HG02943 (cell line): ENCODE data around the gene KCNH1.

Source experiments
- ATAC-seq: cut with Tn5 transposase; IDR thresholded peaks from one replicate; pipeline ENCODE4 v1.9.1; 2021; ENCODE audit warnings: mild to moderate bottlenecking, low read depth, moderate library complexity; ENCODE audit not compliant: unreplicated experiment

Gene KCNH1

DNA sequence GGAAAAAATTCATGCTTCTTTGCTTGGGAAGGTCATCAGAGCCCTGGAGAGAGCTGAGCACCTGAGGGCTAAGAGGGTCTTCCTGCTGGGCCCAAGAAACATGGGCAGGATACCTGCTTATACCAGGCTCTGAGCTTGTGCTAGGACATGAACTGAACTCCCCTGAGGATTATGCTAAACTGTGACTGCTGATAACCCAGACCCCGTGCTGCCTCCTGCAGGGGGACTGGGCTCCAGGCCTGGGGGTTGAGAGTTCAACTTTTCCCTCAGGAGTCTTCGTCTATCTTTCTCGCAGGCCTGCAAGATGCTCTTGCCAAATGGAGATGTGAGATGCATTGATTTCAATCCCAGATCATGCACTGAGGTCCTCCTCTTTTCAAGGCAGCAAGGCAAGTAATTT lies 436.8 kb downstream of the KCNH1 start:
- ATAC-seq = peak; percentile 3

DNA sequence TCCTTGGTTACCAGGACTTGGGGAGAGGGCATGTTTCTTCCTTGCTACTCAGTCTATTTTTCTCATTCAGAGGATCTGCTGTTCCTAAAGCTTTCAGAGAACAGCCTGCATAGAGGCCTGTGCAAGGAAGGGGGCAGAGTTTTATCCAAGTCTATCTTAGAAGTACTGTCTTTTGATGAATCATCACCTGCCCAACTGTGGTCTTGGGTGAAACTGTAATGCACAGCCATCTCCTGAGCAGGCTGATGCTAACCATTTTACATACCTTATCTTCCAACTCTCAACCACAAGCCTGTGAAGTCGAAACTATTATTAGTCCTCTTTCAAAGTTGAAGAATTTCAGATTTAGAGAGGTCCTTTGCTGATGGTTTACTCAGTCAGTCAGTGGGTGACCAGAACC lies 437.2 kb downstream of the KCNH1 start:
- peak; percentile 88 for ATAC-seq

DNA sequence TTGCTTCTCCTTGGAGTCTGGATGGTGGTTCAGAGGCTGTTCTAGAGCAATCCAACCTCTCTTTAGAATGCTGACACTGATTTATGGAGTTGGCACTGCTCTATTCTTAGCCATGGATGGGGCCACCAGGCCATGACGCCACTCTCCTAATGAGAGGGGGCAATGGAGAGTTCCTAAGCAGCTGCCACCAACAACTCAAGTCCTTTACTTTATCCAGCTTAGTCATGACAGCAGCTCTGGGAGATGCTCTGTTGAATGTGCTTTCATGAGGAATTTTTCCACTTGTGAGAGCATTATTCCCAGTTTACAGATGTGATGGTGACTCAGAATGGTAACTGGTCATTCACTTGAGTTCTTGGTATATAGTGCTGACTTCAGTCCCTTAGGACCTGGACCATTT lies 438.9 kb downstream of the KCNH1 start:
- ATAC-seq = no peak

DNA sequence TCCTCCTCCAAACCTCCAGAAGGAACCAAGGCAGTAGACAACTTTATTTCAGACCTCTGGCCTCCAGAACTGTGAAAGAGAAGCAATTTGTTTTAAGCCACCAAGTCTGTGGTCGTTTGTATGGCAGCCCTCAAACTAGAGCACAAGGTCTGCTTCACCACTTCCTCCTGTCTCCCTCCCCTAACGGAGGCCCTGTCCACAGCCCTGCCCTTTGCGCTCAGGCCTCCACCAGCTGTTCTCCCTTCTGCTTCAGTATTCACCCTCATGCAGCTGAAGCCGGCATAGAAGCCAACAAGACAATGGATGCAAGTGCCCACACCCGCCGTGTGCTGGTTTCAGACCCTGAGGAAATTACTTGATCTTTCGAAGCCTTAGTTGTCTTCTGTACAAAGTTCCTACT lies 441.2 kb downstream of the KCNH1 start:
- peak; percentile 40 for ATAC-seq

DNA sequence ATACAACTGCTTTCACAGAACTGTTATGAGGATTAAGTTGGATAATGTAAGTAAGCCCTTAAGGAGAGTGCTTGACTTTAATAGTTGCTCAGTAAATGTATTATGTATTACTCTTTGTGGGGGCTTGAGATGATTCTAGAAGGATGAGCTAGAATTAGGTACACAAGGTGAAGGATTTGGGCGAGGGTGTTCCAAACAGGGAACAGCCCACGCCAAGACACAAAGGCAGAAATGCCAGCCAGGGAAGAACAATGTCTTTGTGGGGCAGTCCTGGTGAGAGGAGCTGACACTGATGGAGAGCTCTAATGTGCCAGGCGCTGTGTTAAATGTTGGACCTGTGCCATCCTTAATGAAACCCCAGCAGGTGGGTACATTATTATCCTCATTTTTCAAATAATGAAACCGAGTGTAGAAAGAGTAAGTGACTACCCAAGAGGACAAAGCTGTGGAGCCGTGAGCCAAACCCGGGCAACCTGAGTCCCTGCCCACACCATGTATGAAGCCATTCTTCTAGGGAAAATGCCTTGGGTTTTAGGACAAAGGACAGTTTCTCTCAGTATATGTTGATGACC lies 442.8 kb downstream of the KCNH1 start:
- ATAC-seq = no peak

DNA sequence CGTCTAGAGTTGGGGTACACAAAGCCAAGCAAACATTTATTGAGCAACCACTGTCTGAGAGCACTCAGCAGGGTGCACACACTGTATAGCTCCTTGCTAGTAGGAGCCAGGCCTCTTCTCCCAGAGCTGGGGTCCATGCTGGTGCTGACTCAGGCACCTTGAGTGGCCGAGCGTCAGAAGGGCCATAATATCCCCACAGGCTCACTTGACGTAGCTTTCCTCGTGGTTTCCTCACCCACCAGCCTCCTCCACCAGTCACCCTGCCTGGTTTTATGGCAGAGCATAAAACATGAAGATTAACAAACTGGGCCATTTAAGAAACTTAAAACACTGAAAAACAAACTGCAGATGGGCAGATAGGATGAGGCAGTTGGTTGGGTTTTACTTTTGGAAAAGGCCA lies 443.7 kb downstream of the KCNH1 start:
- ATAC-seq = no peak

DNA sequence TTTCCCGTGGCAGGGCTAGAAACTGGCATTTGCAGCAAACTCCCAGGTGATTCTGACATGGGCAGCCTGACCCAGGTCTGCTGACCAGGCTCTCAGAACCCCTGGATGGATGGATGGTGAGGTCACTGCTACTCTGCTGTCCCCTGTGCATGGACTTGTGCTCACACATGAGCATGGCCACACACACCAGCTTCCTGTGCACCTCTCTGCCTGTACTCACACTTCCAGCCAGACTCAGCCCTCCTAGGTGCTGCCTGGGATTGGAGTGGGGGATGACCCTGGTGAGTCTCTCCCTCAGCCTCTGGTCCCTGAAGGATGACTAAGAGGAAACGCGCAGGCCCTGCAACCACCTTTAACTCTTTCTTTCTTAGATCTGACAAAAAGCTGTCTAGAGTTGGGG lies 444.1 kb downstream of the KCNH1 start:
- no peak for ATAC-seq

DNA sequence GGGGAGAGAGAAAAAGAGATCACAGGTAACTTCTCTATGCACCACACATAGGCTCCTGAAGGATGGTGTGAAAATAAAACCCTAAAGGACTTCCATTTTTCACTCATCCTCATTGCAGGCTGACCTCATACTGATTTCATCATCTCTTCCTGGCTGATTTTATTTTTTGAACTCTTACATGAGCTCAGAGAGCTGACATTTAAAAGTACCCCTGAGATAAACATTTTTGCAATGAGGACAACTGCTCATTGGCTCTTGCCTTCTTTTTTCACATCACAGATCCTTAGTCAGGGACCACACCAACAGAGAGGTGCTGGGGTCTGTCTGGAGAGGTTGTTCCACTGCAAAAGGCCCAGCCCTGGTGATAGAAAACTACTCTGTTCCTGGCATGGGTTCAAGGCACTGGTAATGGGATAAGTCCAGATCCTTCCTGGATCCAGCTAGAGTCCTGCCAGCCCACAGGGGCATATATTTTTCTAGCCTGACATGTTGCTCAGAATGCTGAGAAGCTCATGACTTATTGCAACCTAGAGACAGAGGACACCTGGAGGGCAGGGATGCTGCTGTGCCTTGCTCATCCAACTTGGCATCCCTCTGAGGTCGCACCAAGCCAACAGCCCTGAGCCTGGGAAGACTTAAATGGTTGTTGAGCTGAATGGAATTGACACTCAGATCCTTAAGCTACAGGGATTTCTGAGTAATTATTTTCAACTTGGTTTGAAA lies 445.3 kb downstream of the KCNH1 start:
- ATAC-seq = no peak

DNA sequence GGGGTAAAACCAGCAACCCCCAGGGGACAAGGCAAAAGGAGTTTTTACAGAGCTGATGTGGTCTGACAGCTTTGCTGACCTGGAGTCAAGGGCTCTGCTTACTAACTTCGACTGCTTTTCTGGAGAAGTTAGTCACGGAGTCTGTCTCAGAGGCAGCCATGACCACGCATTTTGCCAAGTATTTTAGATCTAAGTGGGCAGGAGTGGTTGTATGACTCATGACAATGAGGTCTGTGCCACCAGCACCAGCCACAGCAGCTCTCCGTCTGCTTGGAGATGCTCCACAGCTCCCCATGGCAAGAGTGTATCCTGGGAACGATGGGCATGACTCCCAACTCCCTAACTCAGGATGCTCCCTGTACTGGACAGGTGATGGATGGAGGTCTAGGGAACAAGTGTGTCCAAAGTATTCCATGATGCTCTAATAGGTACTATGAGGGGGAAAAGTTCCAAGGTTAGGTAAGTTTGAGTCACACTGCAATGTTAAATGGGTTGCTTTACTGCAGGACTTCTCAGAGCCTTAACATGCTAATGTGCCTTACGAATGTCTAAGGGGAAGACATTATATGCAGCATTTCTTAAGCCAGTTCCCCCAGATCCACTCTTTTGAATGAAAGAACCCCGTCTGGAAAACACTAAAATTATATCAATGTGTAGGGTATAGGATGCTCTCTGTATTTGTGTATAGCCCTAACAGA lies 446.2 kb downstream of the KCNH1 start:
- no peak for ATAC-seq

DNA sequence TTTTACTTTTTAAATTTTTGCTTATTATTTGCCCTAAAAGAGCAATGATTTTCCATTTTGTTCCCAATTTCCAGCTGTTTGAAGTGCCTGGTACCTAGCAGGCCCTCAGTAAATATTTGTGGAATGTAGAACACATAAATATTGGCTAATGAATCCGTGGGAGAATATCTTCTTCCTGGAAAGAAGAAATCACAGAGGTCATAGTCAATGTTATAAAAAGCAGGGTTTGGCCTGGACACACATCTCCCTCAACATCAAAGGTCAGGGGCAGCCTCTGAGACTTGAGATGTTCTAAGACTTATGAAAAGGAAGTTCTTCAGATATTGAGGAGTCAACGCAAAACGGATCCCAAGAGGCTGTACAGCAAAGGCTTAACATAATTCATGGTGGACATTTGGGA lies 447.1 kb downstream of the KCNH1 start:
- ATAC-seq = no peak

DNA sequence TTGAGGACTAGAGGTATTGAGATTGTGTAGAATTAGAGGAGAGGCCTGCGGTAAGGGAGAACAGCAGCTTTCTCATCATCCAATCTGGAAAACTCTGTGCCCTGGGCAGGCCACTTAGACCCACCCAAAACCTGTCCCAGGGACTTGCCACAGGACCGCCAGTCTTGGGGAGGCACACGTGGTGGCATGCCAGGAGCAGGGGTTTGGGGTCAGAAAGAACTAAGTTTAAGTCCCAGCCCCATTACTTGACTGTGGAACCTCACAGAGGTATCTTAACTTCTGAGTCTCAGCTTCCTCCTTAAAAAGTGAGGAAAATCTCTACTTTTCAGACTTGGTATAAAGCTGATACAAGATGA lies 448.7 kb downstream of the KCNH1 start:
- no peak for ATAC-seq

DNA sequence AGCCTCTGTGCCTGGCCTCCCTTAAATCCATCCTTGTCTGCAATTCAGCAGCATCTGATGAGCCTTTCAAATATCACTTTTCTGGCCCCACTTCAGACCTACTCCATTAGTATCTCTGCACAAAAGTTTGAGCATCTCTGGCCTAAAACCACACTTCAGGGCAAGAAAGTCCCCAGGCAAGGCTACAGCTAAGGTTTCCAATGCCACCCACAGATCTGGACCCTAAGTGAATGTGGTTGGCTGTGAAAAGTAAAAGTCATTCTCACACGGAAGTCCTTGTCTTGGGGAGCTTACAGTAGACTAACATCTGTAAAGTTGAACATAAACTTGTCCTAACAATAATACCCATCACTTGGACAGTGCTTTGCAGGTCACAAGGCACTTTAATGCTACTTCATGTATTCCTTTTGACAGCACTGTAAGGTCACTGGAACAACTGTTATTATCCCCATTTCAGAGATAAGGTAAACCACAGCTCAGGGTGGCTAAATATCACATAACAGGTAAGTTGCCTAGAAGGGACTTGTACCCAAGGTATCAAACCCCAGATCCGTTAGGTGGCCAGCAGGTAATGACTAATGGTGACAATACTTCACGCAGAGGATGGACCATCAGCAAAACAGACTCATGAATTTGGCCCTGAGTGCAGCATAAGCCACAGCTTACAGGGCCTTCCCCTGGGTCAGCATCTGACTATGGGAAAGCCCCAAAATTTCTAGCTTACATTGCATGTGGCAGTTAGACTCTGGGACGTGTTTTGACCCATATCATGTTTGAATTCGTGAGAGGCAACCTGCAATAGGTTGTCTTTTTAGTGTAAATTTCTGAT lies 449.3 kb downstream of the KCNH1 start:
- peak; percentile 67 for ATAC-seq

DNA sequence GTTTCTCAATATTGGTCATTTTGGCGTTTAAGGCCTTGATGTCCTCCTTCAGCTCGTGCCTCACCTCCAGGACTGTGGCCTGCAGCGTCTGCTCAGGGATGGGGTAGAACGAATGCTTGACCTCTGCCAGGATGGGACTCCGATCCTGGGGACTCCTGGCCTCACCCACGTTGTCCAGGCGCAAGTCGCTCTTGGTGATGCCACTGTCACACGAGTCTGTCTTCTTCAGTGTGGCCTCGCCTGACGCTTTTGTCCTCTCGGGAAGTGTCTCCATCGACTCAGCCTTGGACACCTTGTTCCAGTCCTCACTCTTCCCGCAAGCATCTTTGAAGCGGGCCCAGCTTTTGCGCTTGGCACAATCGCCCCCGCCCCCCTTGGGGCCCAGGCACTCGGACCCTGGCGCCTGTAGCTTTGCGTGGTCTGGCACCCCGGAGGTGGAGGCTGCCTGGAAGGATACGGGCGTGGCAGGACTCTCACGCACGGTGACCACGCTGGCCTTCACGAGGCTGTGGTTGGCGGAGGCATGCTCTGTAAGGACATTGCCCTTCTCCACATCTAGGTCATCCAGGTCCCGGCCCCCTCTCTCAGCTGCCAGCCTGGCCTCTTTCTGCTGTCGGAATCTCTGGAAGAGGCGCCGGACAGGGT lies 450.4 kb downstream of the KCNH1 start:
- ATAC-seq = no peak

DNA sequence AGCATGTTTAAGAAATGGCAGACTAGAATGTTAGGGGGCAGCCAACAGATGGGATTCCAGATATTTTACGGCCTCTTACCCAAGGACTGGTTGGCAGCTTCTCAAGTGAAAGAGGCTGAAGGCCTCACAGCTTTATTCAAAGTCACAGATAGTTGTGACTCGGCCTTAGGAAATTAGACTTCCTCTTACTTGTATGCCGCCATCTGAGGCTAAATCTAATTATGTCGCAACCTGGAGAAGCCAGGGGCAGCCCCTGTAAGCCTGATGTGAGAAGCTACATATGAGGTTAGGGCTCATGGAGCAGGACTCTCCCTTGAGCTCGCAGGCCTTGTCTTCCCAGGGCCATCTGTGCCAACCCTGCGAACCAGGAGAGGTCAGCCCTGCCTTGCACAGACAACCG lies 452.8 kb downstream of the KCNH1 start:
- no peak for ATAC-seq

DNA sequence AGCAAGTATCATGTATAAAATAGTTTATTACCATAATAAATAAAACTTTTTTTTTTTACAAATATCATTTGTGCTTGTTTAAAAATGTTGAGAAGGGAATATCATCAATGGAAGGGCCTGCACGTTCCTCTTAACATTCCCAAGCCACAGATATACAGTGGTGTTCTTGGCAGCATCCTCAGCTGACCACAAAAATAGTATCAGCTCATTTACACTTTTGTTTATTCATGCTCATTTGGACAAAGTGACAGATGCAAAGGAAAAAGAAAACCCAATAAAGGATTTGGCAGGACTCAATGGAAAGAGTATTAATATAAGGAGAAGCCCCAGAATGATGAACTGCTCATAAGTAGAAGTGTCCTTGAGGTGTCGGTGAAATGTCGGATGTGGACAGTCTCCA lies 455.6 kb downstream of the KCNH1 start:
- no peak for ATAC-seq

DNA sequence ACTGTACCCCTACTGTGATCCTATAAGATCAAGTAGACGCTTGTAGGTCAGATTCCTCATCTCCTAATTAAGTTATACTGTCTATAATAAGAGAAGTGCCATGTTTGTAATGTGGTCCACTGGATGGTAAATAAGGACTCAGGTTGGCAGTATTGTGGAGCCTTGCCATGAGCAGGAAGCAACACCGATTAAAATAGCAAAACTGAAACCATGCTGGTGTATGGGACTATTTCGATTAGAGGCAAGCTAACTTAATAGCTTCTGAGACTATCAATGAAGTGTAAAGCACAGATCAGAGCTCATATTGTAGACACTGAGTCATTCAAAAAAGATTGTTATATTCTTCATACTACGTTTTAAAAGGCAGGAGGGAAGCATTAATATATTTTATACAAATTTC lies 456.4 kb downstream of the KCNH1 start:
- no peak for ATAC-seq

DNA sequence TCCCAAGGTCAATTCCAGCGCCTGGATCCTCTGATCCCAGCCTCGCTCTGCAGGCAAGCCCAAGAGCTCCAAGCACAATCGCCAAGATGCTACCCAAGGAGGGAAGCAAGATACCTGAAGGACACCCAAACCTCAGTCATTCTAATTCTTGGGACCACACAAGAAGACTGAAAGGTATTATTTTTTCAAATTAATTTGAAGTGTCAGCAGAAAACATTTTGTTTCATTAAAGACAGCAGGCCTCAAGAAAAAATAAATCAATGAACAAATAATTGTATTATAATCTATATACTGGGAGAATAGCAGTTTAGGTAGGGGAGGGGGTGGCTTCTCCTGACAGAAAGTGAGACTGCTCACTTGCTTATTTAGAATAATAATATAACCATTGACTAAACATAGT lies 457.4 kb downstream of the KCNH1 start:
- no peak for ATAC-seq

DNA sequence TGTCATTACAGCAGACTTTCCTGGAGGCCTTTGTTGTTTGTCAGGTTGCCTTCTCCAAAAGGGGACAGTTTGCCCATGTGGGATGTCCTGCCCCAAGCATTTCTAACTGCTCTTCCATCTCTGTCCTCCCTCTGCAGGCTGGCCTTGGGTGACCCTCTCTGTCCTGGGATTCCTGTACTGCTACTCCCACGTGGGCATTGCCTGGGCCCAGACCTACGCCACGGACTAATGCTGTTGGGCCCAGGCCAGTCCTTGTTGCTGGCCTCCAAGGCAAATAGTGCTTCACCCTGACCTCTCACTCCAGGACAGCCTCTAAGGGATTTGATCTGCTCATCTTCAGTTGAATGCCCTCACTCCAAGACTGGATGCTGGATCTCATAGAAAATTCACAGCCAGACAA lies 459.8 kb downstream of the KCNH1 start:
- no peak for ATAC-seq

DNA sequence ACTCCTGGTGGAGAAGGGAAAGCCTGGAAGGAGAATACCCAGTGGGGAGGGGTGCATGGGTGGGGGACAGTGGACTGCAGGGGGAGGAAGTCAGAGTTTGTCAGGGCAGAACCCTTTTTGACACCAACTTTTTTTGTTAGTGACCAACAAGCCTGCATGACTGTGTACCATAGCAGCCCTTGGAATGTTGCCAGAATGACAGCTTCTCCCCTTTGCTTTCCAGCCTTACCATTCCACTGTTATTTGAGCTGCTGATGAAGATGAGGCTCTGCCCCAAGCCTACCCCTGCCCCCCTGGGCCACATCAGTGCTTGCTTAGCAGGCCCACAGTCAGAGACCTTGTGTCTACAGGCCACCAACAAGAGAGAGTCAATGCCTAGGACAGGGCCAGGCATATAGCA lies 464.0 kb downstream of the KCNH1 start:
- ATAC-seq = no peak

DNA sequence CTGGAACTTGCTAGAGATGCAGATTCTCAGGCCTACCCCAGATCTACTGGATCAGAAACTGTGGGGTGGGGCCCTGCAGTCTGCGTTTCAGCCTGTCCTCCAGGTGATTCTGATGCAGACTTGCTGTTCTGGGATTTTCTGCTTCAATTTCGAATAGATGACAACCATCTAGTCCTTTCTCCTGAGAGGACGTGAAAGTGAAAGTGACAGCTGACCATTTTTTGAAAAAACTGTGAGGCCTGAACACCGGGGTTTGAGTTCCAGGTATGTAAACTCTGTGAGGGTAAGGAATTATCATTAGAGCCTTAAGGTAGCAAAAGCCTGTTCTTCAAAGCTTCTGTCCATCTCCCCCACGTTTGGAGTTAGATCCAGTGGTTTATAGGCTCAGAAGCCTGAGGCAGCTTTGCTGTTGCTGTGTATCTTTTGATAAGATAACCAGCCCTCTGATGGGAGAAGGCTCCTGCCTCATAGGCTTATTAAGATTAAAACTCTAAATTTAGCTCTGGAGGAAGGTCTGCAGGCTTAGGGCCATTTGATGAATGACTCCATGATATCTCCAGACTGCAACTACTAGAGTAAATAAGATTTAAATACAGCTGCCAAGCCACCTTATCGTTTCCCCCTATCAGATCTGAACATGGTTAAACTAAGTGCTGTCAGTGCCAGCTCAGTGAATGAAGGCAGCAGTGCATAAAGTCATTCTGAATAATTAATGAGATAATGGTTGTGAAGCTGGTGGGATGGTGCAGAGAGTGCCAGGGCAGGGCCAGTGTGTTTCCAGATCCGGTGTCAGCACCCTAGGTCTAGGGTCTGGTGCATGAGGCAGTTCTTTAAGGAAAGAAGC lies 470.0 kb downstream of the KCNH1 start:
- ATAC-seq = no peak
